Activated naive CD8-positive, alpha-beta T cell (primary cell): ENCODE data around the gene NDUFB11.
A peak's percentile ranks its signal among the peaks of the same experiment; 100 is the strongest.
"Not testable (repeated sequence)": the region's sequence is repeated elsewhere in the genome, so short reads cannot be mapped to it uniquely, and the experiment has no call there.

Experiments used
- H3K27ac Mint-ChIP-seq: one replicate; pipeline ENCODE4 v1.8.0; 2021; ENCODE audit warnings: mixed read lengths
- H3K27me3 Mint-ChIP-seq: one replicate; pipeline ENCODE4 v1.8.0; 2021; ENCODE audit warnings: mixed read lengths
- H3K36me3 Mint-ChIP-seq: one replicate; pipeline ENCODE4 v1.8.0; 2021; ENCODE audit warnings: mixed read lengths
- H3K4me1 Mint-ChIP-seq: one replicate; pipeline ENCODE4 v1.8.0; 2021; ENCODE audit warnings: low read depth, mixed read lengths
- H3K4me3 Mint-ChIP-seq: one replicate; pipeline ENCODE4 v1.8.0; 2021; ENCODE audit warnings: mild to moderate bottlenecking, mixed read lengths
- H3K9me3 Mint-ChIP-seq: one replicate; pipeline ENCODE4 v1.8.0; 2021; ENCODE audit warnings: low read depth, mixed read lengths

Gene NDUFB11

DNA sequence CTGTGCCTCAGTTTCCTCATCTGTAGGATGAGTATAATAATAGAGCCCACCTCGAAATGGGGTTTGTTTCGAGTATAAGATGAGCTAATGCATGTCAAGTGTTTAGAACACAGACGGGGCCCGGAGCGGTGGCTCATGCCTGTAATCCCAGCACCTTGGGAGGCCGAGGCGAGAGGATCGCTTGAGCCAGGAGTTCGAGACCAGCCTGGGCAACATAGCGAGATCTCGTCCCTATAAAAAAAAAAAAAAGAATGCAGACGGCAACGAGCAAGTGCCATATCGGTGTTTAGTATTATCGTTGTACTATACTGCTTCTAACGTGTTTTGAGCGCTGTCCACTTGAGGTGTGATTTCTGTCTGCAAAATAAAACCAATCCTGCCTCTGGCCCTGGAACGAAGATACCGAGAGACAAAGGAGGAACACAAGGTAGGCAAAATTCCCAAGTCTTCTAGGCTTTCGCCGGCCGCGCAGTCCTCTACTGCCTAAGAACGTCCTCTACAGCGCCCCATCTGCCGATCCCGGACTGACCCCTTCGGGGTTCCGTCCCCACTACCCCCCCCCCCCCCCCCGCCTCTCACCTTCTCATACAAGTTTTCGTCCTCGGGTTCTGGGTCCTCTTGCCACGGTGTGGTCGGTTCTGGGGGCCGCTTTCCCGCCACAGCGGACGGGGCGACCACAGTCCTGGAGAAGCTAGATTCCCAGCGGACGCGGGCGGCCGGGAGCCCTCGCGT lies 442 bp downstream of the NDUFB11 start:
- Mint-ChIP-seq H3K27me3 (no peaks in the 10 kb centered on the region), H3K36me3 (peaks cover 2% of the 10 kb centered on the region), H3K27ac (peak overlapping the region; percentile 99), H3K9me3 (no peaks in the 10 kb centered on the region), H3K4me1 (peaks cover 28% of the 10 kb centered on the region), H3K4me3 (peak overlapping the region; percentile 97)

DNA sequence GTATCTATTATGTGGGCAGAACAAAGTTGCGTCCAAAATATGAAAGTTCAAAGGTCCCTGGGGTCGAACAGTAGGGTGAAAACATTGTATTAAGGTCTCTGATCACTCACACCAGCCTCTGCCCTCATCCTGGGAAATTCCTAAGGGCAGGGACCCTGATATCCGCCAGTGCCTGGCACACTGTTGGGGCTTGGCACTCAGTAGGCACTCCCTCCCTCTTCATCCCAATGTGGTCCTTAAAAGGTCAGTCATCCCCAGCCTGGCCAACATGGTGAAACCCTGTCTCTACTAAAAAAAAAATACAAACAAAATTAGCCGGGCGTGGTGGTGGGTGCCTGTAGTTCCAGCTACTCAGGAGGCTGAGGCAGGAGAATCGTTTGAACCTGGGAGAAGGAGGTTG lies 6.3 kb downstream of the NDUFB11 start:
- peaks cover 2% of the 10 kb centered on the region for H3K36me3 Mint-ChIP-seq
- no peak overlapping the region for H3K27ac Mint-ChIP-seq
- H3K9me3 Mint-ChIP-seq = no peaks in the 10 kb centered on the region
- H3K27me3 Mint-ChIP-seq = no peaks in the 10 kb centered on the region
- no peak overlapping the region for H3K4me3 Mint-ChIP-seq
- peaks cover 5% of the 10 kb centered on the region for H3K4me1 Mint-ChIP-seq

DNA sequence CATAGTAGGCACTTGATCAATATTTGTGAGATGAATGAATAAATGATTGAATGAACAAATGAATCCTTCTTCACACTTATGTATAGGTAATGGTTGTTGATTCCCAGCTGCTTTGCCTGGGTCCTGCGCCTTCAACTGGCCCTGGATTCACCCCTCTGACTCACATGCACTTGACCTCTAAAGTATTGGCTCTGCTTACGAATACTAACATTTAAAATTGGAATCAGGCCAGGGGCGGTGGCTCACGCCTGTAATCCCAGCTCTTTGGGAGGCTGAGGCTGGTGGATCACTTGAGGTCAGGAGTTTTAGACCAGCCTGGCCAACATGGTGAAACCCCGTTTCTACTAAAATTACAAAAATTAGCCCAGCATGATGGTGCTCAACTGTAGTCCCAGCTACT lies 8.9 kb downstream of the NDUFB11 start:
- H3K4me1 Mint-ChIP-seq, H3K27me3 Mint-ChIP-seq, H3K4me3 Mint-ChIP-seq, H3K27ac Mint-ChIP-seq, H3K36me3 Mint-ChIP-seq, H3K9me3 Mint-ChIP-seq: not testable (repeated sequence)

DNA sequence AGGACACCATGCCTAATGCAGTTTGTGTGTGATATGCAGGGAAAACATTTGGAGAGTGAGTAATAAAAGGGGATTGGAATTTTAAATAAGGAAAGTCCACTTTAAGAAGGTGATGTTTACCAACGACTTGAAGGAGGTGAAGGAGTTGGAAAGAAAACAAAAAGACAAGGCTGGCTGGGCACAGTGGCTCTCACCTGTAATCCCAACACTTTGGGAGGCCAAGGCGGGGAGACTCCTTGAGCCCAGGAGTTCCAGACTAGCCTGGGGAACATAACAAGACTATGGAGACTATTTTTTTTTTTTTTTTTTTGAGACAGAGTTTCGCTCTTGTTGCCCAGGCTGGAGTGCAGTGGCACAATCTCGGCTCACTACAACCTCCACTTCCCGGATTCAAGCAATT lies 11.0 kb downstream of the NDUFB11 start:
- H3K4me1 Mint-ChIP-seq = peaks cover 4% of the 10 kb centered on the region
- no peaks in the 10 kb centered on the region for H3K27me3 Mint-ChIP-seq
- H3K36me3 Mint-ChIP-seq = no peaks in the 10 kb centered on the region
- H3K27ac Mint-ChIP-seq = no peak overlapping the region
- no peak overlapping the region for H3K4me3 Mint-ChIP-seq
- no peaks in the 10 kb centered on the region for H3K9me3 Mint-ChIP-seq

DNA sequence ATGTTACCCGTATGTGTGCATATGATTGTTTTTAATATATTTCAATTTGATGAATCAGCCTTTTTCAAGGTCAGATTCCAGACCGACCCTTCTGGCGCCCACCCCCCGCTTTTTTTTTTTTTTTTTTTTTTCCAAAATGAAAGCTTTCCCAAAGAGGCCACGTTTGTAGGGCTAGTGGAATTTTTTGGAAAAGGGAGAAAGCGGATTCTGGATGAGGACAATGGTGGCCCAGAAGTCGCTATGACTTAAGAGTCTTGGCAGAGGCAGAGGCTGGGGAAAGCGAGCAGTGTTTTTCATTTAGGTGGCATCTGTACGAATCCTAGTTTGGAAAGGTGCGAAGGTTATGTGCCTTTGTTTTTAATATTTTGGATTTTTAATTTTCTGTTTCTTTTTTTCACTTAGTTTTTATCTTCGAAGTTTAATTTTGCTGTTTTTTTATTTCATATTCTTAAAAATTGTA lies 14.6 kb downstream of the NDUFB11 start:
- Mint-ChIP-seq H3K9me3 (no peaks in the 10 kb centered on the region), H3K36me3 (no peaks in the 10 kb centered on the region), H3K27ac (peak overlapping the region; percentile 16), H3K4me3 (peak overlapping the region; percentile 96), H3K27me3 (no peaks in the 10 kb centered on the region), H3K4me1 (peaks cover 4% of the 10 kb centered on the region)

DNA sequence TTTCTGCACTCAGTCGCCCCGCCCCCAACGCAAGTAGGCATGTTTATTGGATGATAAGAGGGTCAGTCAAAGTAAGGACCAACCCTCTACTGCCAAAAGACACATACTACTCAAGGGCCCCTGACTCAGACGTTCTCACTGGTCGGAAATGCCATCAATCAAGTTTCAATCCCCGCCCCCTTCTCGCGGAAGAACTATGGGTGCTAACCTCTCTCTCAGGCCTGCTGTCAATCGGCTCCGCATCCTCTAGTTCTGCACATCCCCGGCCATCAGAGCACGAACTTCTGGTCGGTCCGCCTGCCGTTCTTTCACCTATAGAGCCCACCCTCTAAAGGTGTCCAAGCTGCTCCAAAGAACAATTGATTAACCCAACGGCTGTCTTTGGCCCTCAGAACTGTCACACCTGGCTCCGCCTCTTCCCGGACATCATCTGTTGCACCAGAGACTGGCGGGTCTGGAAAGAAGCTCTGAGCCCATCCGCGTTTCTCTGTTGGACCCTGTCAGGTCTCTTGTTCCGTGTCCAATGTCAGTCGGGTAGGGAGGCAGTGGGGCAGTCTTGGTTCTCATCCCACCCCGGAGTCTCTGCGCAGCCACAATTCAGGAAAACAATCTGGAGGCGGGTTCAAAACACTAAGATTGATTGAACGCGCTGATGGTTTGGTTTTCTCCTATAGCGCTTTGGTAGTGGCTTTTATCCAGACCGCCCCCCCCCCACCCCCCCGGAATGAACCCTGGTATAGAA lies 15.2 kb downstream of the NDUFB11 start:
- Mint-ChIP-seq H3K9me3 (no peaks in the 10 kb centered on the region), H3K27ac (peak overlapping the region; percentile 96), H3K36me3 (no peaks in the 10 kb centered on the region), H3K4me1 (peaks cover 4% of the 10 kb centered on the region), H3K27me3 (no peaks in the 10 kb centered on the region), H3K4me3 (peak overlapping the region; percentile 96)

DNA sequence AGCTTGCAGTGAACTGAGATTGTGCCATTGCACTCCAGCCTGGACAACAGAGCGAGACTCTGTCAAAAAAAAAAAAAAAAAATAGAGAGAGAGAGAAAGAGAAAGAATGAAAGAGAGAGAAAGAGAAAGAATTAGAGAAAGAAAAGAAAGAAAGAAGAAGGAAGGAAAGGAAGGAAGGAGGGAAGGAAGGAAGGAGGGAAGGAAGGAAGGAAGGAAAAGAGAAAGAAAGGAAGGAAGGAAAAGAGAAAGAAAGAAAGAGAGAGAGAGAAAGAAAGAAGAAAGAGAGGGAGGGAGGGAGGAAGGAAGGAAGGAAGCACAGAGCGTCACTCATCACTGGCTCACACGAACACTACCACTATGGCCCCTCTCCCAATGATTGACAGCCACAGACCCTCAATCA lies 20.0 kb downstream of the NDUFB11 start:
- H3K4me3 Mint-ChIP-seq, H3K27me3 Mint-ChIP-seq, H3K4me1 Mint-ChIP-seq, H3K36me3 Mint-ChIP-seq, H3K9me3 Mint-ChIP-seq, H3K27ac Mint-ChIP-seq: not testable (repeated sequence)

DNA sequence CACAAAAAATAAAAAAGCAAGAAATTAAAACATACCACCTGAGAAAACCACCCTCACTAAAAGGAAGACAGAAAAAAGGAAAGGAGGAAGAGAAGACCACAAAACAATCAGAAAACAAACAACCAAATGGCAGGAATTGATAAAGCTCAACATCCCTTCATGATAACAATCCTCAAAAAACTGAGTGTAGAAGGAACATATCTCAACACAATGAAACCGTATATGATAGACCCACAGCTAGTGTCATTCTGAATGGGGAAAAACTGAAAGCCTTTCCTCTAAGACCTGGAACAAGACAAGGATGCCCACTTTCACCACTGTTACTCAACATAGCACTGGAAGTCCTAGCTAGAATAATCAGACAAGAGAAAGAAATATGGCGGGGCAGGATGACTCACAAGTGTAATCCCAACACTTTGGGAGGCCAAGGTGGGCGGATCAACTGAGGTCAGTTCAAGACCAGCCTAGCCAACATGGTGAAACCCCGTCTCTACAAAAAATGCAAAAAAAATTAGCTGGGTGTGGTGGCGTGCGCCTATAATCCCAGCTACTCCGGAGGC lies 27.9 kb downstream of the NDUFB11 start:
- H3K36me3 Mint-ChIP-seq, H3K4me1 Mint-ChIP-seq, H3K27me3 Mint-ChIP-seq, H3K4me3 Mint-ChIP-seq, H3K27ac Mint-ChIP-seq, H3K9me3 Mint-ChIP-seq: not testable (repeated sequence)

DNA sequence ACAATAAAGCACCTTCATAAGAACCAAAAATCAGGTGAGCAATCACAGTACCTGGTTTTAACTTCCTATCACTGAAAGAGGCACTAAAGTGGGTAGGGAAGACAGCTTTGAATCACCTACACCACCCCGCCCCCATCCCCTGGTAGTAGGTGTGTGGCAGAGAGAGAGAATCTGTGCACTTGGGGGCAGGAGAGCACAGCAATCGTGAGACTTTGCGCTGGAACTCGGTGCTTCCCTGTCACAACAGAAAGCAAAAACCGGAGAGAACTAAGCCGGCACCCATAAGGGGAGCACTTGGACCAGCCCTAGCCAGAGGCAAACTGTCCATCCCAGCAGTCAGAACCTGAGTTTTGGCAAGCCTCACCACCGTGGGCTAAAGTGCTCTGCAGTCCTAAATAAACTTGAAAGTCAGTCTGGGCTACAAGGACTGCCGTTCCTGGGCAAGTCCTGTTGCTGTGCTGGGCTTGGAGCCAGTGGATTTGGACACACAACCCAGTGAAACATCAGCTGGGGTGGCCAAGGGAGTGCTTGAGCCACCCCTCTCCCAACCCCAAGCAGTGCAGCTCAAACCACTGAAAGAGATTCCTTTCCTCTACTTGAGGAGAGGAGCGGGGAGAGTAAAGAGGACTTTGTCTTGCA lies 32.1 kb downstream of the NDUFB11 start:
- Mint-ChIP-seq H3K9me3 (no peaks in the 10 kb centered on the region), H3K27me3 (no peaks in the 10 kb centered on the region), H3K36me3 (no peaks in the 10 kb centered on the region), H3K27ac (no peak overlapping the region), H3K4me3 (no peak overlapping the region), H3K4me1 (no peaks in the 10 kb centered on the region)

DNA sequence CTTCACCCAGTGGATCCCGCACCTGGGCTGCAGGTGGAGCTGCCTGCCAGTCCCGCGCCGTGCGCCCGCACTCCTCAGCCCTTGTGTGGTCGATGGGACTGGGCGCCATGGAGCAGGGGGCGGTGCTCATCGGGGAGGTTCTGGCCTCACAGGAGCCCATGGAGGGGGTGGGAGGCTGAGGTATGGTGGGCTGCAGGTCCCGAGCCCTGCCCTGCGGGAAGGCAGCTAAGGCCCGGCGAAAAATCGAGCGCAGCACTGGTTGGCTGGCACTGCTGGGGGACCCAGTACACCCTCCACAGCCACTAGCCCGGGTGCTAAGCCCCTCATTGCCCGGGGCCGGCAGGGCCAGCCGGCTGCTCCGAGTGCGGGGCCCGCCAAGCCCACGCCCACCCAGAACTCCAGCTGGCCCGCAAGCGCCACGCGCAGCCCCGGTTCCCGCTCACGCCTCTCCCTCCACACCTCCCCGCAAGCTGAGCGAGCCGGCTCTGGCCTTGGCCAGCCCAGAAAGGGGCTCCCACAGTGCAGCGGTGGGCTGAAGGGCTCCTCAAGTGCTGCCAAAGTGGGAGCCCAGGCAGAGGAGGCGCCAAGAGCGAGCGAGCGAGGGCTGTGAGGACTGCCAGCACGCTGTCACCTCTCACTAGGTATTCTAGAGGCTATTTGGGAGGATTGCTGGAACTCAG lies 33.4 kb downstream of the NDUFB11 start:
- not testable (repeated sequence) for H3K9me3 Mint-ChIP-seq, H3K4me1 Mint-ChIP-seq, H3K27me3 Mint-ChIP-seq, H3K27ac Mint-ChIP-seq, H3K4me3 Mint-ChIP-seq, H3K36me3 Mint-ChIP-seq

DNA sequence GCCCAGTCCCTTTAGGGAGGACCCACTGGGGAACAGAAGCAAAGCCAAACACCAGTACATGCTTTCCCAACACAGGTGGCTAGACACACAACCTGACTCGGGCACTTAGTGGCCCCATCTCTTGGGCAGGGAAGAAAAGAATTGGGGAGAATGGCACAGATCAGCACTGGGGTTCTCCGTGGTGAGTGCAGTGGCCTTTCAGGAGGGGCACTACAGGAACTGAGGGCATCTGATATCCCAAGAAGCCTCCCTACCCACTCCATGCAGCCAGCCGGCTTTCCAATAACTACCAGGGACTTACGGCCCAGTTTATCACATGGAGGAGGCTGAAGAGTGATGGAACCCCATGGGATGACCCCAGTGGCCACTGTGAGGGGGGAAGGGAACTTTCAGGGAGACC lies 43.3 kb downstream of the NDUFB11 start:
- H3K36me3 Mint-ChIP-seq = no peaks in the 10 kb centered on the region
- H3K27ac Mint-ChIP-seq = no peak overlapping the region
- no peak overlapping the region for H3K4me3 Mint-ChIP-seq
- no peaks in the 10 kb centered on the region for H3K9me3 Mint-ChIP-seq
- H3K4me1 Mint-ChIP-seq = no peaks in the 10 kb centered on the region
- H3K27me3 Mint-ChIP-seq = no peaks in the 10 kb centered on the region

DNA sequence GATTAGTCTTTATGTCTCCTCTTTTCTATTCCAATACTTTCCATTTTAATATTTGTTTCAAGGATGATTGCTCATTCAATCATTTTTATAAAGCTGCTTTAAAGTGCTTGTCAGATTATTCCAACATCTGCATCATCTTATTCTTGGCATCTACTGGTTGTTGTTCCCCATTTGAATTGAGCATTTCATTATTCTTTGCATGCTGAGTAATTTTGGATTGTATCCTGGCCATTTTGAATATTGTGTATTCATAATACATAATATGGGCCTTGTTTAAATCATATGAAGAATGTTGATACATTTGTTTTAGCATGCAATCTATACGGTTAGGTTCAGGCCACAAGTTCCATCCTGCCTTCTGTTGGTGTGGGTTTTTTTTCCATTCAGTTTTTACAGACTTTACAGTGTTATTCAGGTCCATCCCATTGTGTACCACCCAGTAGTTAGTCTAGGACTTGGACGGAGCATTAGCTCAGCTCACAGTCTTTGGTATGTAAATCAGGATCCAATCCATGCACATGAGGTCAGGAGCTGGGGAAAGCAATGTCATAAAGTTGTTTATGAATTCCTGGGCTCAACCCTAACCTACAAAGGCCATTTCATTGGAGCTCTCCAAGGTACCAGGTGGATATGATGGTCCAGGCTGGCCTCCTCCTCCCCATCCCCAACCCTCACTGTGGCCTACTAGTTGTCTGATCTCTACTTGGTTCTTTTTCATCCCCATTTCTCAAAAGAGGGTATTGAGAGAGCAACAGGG lies 46.0 kb downstream of the NDUFB11 start:
- Mint-ChIP-seq H3K9me3 (no peaks in the 10 kb centered on the region), H3K27ac (no peak overlapping the region), H3K4me1 (no peaks in the 10 kb centered on the region), H3K27me3 (no peaks in the 10 kb centered on the region), H3K36me3 (no peaks in the 10 kb centered on the region), H3K4me3 (no peak overlapping the region)

DNA sequence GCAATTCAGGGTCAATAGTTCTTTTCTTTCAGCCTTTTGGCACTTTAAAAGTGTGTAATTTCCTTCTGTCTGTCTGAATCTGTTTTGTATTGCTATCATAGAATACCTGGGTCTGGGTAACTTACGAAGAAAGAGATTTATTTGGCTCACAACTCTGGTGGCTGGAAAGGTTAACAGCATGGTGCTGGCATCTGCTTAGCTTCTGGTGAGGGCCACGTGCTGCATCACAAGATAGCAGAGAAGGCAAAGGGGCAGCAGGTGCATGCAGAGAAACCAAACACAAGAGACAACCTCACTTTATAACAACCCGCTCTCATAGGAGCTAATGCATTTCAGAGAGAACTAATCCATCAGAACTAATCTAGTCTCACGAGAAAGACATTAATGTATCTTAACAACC lies 47.5 kb downstream of the NDUFB11 start:
- Mint-ChIP-seq H3K4me1 (no peaks in the 10 kb centered on the region), H3K36me3 (no peaks in the 10 kb centered on the region), H3K27ac (no peak overlapping the region), H3K9me3 (no peaks in the 10 kb centered on the region), H3K4me3 (no peak overlapping the region), H3K27me3 (no peaks in the 10 kb centered on the region)

DNA sequence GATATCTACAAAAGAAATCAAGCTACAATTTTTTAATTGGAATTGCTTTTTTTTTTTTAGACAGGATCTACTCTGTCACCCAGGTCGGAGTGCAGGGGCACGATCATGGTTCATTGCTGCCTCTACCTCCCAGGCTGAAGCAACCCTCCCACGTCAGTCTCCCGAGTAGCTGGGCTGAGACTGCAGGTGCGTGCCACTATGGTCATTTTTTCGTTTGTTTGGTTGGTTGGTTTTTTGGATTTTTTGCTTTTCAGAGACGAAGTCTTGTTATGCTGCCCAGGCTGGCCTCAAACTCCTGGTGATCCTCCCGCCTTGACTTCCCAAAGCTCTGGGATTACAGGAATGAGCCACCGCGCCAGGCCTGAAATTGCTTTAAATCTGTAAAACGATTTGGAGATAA lies 50.6 kb downstream of the NDUFB11 start:
- H3K4me1 Mint-ChIP-seq = peaks cover 6% of the 10 kb centered on the region
- no peaks in the 10 kb centered on the region for H3K36me3 Mint-ChIP-seq
- H3K27ac Mint-ChIP-seq = no peak overlapping the region
- no peaks in the 10 kb centered on the region for H3K9me3 Mint-ChIP-seq
- no peaks in the 10 kb centered on the region for H3K27me3 Mint-ChIP-seq
- no peak overlapping the region for H3K4me3 Mint-ChIP-seq
